Esophagus squamous epithelium (tissue), 5 donors: ENCODE results near the gene SDR9C7. TPM values are rescaled to one million over a fixed set of nuclear protein-coding genes. Genes with fewer than 3 reads are reported as not detected.
"Not testable (repeated sequence)": the region's sequence is repeated elsewhere in the genome, so short reads cannot be mapped to it uniquely, and the experiment has no call there.

Source experiments
- DNase-seq: peaks from one replicate; lab custom pipeline; 2025; lab: John Stamatoyannopoulos, UW
- H3K27ac ChIP-seq, 4 donors: fragments of 200-600 bp; sonication (generic); one replicate each; pipeline ENCODE4 v1.5.1; 2016 to 2019; ENCODE audit warnings: mild to moderate bottlenecking in 1 of 4
- H3K27me3 ChIP-seq, 4 donors: fragments of 200-600 bp; sonication (generic); 1 replicate in 3 of 4; 2 replicates in 1 of 4; pipeline versions ENCODE4 v1.5.1 to v1.6.0; 2017 to 2021; ENCODE audit warnings: antibody characterized with exemption in 1 of 4
- H3K36me3 ChIP-seq, 3 donors: fragments of 200-600 bp; sonication (generic); one replicate each; pipeline ENCODE4 v1.5.1; 2016 to 2019
- H3K4me1 ChIP-seq, 3 donors: fragments of 200-600 bp; sonication (generic); one replicate each; pipeline ENCODE4 v1.5.1; 2017 to 2019
- H3K4me3 ChIP-seq, 4 donors: fragments of 200-600 bp; sonication (generic); 1 replicate in 3 of 4; 2 replicates in 1 of 4; pipeline ENCODE4 v1.5.1; 2016 to 2019; ENCODE audit warnings: mild to moderate bottlenecking in 2 of 4, moderate library complexity in 1 of 4
- H3K9me3 ChIP-seq, 3 donors: fragments of 200-600 bp; sonication (generic); one replicate each; pipeline ENCODE4 v1.5.1; 2016 to 2019
- POLR2A ChIP-seq, 4 donors: fragments of 450-650 bp; IDR thresholded peaks; one replicate each; pipeline ENCODE4 v1.6.1; 2017; ENCODE audit warnings: antibody characterized with exemption in 4 of 4, mild to moderate bottlenecking in 4 of 4, moderate library complexity in 3 of 4
- WGBS, 2 donors: methylation state at CpG; one replicate each; pipeline ENCODE4 v1.1.5; 2018; 5-methylcytosine and 5-hydroxymethylcytosine counted together
- intact Hi-C: fragments of 100-400 bp; cut with DNase I; formaldehyde crosslinking; loops from one replicate; pipeline ENCODE4 v1.15.0; 2022
- total RNA-seq, 4 donors: library from RNA; depleted of rRNA; stranded (reverse); fragments of >200 nt; gene quantifications; one replicate each; pipeline ENCODE4 v1.1.0, GENCODE V29; 2016
- TF ChIP-seq, protein P1 (sequence below), 6 experiments: fragments of 450-650 bp in 4 of 6; fragments of 200-600 bp in 2 of 6; sonication (generic) in 2 of 6; IDR thresholded peaks; one replicate each; pipeline ENCODE4 v1.5.1; 2016 to 2019; ENCODE audit warnings: antibody characterized with exemption in 6 of 6, mild to moderate bottlenecking in 4 of 6, moderate library complexity in 4 of 6
- donor health status: DM: yes; HTN: yes; CAD: no.

Gene SDR9C7
- total RNA-seq, 4 donors from 2014 or later = 2.9 to 42.1 (median 19.8) TPM

DNA sequence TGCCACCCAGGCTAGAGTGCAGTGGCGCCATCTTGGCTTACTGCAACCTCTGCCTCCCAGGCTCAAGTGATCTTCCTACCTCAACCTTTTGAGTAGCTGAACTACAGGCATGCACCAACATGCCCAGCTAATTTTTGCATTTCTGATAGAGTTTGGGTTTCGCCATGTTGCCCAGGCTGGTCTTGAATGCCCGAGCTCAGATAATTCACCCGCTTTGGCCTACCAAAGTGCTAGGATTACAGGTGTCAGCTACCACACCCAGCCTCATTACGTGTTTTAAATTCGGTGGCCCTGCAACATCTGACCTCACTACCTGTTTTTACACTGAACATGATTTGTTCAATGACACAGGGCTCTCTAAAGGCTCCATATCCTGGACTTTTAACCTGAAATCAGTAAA lies 46.1 kb upstream of the SDR9C7 start:
- TF ChIP-seq, protein P1, sequence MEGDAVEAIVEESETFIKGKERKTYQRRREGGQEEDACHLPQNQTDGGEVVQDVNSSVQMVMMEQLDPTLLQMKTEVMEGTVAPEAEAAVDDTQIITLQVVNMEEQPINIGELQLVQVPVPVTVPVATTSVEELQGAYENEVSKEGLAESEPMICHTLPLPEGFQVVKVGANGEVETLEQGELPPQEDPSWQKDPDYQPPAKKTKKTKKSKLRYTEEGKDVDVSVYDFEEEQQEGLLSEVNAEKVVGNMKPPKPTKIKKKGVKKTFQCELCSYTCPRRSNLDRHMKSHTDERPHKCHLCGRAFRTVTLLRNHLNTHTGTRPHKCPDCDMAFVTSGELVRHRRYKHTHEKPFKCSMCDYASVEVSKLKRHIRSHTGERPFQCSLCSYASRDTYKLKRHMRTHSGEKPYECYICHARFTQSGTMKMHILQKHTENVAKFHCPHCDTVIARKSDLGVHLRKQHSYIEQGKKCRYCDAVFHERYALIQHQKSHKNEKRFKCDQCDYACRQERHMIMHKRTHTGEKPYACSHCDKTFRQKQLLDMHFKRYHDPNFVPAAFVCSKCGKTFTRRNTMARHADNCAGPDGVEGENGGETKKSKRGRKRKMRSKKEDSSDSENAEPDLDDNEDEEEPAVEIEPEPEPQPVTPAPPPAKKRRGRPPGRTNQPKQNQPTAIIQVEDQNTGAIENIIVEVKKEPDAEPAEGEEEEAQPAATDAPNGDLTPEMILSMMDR (IDR thresholded peaks at IDR 0.05) = no peak
- no peak for TF ChIP-seq POLR2A (IDR thresholded peaks at IDR 0.05)
- DNase-seq = no peak

DNA sequence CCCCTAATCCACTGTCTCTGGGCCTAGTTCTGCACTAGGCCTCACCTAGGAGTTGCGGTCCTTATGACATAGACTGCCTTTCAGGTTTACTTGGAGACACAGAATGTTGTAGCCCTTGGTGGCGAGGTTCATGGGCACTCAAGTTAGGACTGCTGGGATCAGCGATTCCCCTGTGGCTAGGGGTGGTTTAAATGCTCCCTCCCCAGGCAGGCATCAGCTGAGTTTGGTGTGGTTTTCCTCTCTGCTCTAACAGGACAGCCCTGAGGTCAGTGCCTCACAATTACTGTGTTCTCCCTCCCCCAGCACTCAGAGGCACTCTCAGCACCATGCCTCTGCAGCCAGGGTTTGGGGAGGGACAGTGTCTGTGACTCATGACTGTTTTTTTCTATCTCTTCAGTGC lies 45.4 kb upstream of the SDR9C7 start:
- 86% methylated on average over 1 of the region's 3 CpGs; no CpG with 5 or more reads in 1 of the 2 donors for WGBS, 2 donors
- no peak for DNase-seq
- intact Hi-C loops = no loop called here

More for the DNA sequence above, 46.1 kb upstream of the SDR9C7 start:
- H3K27me3 ChIP-seq = no peaks in the 10 kb centered on the region
- H3K27ac ChIP-seq = peak overlapping the region in 3 of 4 donors; percentile 33 to 71 (median 63)
- intact Hi-C loops = no loop called here
- H3K36me3 ChIP-seq = no peaks in the 10 kb centered on the region
- no peak overlapping the region for H3K4me3 ChIP-seq
- H3K4me1 ChIP-seq = peaks cover 0 to 18% (median 4%) of the 10 kb centered on the region in 3 donors
- no peaks in the 10 kb centered on the region for H3K9me3 ChIP-seq
- WGBS, 2 donors = 57 to 80% methylated on average over 6 of the region's 6 CpGs

DNA sequence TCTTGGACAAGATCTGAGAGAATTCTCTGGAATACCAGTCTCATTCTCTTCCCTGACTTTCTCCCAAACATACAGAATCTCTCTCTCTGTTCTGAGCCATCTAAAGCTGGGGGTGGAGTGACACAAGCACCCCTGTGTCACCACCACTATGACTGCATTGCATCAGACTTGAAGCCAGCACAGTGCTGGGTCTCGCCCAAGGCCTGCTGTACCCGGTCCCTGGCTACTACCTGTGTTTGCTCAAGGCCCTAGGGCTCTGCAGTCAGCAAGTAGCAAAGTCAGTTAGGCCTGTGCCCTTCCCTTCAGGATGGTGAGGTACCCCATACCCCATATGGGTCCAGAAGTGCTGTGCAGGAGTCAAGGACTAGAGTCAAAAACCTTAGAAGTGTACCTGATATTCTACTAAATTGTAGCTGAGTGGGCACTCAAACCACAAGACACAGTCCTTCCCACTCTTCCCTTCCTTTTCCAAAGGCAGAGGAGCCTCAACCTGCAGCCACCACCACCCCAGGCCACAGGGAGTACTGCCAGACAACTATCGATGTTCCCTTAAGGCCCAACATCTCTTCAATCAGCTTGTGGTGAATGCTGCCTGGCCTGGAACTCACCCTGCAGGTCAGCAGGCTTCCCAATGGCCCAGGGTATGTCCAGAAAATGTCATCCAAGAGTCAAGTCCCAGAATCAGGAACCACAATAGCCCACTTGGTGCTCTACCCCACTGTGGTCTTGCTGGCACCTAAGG lies 44.4 kb upstream of the SDR9C7 start:
- 75 to 92% methylated on average over 2 of the region's 3 CpGs for WGBS, 2 donors

More for the DNA sequence above, 45.4 kb upstream of the SDR9C7 start:
- H3K4me1 ChIP-seq = peaks cover 0 to 18% (median 4%) of the 10 kb centered on the region in 3 donors
- H3K27me3 ChIP-seq = no peaks in the 10 kb centered on the region
- peak overlapping the region in 2 of 4 donors; percentile 63 to 71 for H3K27ac ChIP-seq
- H3K4me3 ChIP-seq = no peak overlapping the region
- H3K9me3 ChIP-seq = no peaks in the 10 kb centered on the region
- TF ChIP-seq POLR2A (IDR thresholded peaks at IDR 0.05) = no peak
- TF ChIP-seq, protein P1 (IDR thresholded peaks at IDR 0.05) = no peak
- no peaks in the 10 kb centered on the region for H3K36me3 ChIP-seq

DNA sequence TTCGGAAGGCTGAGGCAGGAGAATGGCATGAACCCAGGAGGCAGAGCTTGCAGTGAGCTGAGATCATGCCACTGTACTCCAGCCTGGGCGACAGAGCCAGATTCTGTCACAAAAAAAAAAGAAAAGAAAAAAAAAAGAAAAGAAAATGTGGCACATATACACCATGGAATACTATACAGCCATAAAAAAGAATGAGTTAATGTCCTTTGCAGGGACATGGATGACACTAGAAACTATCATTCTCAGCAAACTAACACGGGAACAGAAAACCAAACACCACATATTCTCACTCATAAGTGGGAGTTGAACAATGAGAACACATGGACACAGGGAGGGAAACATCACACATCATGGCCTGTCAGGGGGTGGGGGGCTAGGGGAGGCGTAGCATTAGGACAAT lies 43.2 kb upstream of the SDR9C7 start:
- DNase-seq, intact Hi-C loops, H3K9me3 ChIP-seq, H3K36me3 ChIP-seq, H3K27ac ChIP-seq, H3K27me3 ChIP-seq, H3K4me3 ChIP-seq: not testable (repeated sequence)
- 75 to 83% methylated on average over 4 of the region's 4 CpGs for WGBS, 2 donors
- H3K4me1 ChIP-seq = peaks cover 0 to 18% (median 4%) of the 10 kb centered on the region in 3 donors

More for the DNA sequence above, 44.4 kb upstream of the SDR9C7 start:
- Histone ChIP-seq H3K36me3 (no peaks in the 10 kb centered on the region), H3K27me3 (no peaks in the 10 kb centered on the region), H3K4me3 (no peak overlapping the region), H3K27ac (no peak overlapping the region), H3K4me1 (peaks cover 0 to 18% (median 4%) of the 10 kb centered on the region in 3 donors), H3K9me3 (no peaks in the 10 kb centered on the region)
- DNase-seq = no peak
- intact Hi-C loops = no loop called here
- no peak for TF ChIP-seq POLR2A (IDR thresholded peaks at IDR 0.05)
- TF ChIP-seq, protein P1 (IDR thresholded peaks at IDR 0.05) = no peak

DNA sequence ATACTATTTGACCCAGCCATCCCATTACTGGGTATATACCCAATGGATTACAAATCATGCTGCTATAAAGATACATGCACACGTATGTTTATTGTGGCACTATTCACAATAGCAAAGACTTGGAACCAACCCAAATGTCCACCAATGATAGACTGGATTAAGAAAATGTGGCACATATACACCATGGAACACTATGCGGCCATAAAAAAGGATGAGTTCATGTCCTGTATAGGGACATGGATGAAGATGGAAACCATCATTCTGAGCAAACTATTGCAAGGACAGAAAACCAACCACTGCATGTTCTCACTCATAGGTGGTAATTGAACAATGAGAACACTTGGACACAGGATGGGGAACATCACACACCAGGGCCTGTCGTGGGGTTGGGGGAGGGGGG lies 40.0 kb upstream of the SDR9C7 start:
- H3K27ac ChIP-seq, DNase-seq, H3K27me3 ChIP-seq, intact Hi-C loops, H3K9me3 ChIP-seq, H3K4me3 ChIP-seq, H3K4me1 ChIP-seq, H3K36me3 ChIP-seq: not testable (repeated sequence)
- WGBS, 2 donors = 91 to 93% methylated on average over 2 to 3 of the region's 3 CpGs

DNA sequence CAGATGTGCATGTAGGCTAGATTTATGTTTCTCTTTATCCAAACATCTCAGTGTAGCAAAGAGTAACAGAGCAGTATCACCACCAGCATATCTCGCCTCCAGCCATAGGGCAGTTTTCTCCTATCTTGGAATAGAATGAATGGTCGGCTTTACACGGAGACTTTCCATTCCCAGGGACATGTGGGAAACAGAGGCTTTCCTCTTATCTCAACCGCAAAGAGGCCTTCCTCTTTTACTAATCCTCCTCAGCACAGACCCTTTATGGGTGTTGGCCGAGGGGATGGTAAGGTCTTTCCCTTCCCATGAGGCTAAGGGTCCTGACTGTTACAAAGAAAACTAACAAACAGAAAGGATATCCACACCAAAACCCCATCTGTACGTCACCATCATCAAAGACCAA lies 34.7 kb upstream of the SDR9C7 start:
- H3K36me3 ChIP-seq, DNase-seq, H3K4me1 ChIP-seq, intact Hi-C loops, H3K9me3 ChIP-seq, H3K4me3 ChIP-seq, H3K27ac ChIP-seq, H3K27me3 ChIP-seq: not testable (repeated sequence)
- WGBS, 2 donors = 62 to 78% methylated on average over 5 to 6 of the region's 6 CpGs

DNA sequence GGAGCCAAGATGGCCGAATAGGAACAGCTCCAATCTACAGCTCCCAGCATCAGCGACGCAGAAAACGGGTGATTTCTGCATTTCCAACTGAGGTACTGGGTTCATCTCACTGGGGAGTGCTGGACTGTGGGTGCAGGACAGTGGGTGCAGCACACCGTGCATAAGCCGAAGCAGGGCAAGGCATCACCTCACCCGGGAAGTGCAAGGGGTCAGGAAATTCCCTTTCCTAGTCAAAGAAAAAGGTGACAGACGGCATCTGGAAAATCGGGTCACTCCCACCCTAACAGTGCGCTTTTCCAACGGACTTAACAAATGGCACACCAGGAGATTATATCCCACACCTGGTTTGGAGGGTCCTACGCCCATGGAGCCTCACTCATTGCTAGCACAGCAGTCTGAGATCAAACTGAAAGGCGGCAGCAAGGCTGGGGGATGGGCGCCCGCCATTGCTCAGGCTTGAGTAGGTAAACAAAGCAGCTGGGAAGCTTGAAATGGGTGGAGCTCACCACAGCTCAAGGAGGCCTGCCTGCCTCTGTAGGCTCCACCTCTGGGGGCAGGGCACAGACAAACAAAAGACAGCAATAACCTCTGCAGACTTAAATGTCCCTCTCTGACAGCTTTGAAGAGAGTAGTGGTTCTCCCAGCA lies 31.9 kb upstream of the SDR9C7 start:
- intact Hi-C loops, H3K4me3 ChIP-seq, H3K9me3 ChIP-seq, H3K27me3 ChIP-seq, DNase-seq, H3K36me3 ChIP-seq, H3K4me1 ChIP-seq, H3K27ac ChIP-seq: not testable (repeated sequence)
- WGBS, 2 donors = 83 to 89% methylated on average over 10 to 13 of the region's 15 CpGs

DNA sequence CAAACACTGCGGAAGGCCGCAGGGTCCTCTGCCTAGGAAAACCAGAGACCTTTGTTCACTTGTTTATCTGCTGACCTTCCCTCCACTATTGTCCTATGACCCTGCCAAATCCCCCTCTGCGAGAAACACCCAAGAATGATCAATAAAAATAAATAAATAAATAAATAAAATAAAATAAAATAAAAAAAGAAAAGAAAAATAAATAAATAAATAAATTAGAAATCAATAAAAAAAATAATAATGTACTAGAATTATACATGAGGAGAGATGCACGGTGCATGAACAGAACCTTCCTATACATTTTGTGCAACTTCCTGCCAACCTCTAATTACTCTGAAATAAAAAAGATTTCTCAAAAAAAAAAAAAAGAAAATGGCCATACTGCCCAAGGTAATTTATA lies 30.9 kb upstream of the SDR9C7 start:
- 100% methylated on average over 1 of the region's 4 CpGs for WGBS, 2 donors
- H3K36me3 ChIP-seq, H3K4me3 ChIP-seq, DNase-seq, H3K9me3 ChIP-seq, H3K27me3 ChIP-seq, intact Hi-C loops, H3K27ac ChIP-seq, H3K4me1 ChIP-seq: not testable (repeated sequence)

DNA sequence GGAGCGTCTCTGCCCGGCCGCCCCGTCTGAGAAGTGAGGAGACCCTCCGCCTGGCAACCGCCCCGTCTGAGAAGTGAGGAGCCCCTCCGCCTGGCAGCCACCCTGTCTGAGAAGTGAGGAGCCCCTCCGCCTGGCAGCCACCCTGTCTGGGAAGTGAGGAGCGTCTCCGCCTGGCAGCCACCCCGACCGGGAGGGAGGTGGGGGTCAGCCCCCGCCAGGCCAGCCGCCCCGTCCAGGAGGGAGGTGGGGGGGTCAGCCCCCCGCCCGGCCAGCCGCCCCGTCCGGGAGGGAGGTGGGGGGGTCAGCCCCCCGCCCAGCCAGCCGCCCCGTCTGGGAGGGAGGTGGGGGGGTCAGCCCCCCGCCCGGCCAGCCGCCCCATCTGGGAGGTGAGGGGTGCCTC lies 29.3 kb upstream of the SDR9C7 start:
- DNase-seq, H3K9me3 ChIP-seq, H3K36me3 ChIP-seq, H3K4me1 ChIP-seq, H3K27ac ChIP-seq, H3K4me3 ChIP-seq, H3K27me3 ChIP-seq, intact Hi-C loops: not testable (repeated sequence)
- WGBS, 2 donors = no CpG with 5 or more reads among the region's 27 CpGs

DNA sequence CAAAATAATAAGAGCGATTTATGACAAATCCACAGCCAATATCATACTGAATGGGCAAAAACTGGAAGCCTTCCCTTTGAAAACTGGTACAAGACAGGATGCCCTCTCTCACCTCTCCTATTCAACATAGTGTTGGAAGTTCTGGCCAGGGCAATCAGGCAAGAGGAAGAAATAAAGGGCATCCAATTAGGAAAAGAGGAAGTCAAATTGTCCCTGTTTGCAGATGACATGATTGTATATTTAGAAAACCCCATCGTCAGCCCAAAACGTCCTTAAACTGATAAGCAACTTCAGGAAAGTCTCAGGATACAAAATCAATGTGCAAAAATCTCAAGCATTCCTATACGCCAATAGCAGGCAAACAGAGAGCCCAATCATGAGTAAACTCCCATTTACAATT lies 28.0 kb upstream of the SDR9C7 start:
- intact Hi-C loops, H3K36me3 ChIP-seq, H3K27me3 ChIP-seq, H3K27ac ChIP-seq, DNase-seq, H3K9me3 ChIP-seq, H3K4me3 ChIP-seq: not testable (repeated sequence)
- peaks cover 0 to 15% (median 7%) of the 10 kb centered on the region in 3 donors for H3K4me1 ChIP-seq
- WGBS, 2 donors = 65% methylated on average over 4 of the region's 4 CpGs
